NCI-H2081 treated with DMSO at 0.1 percent for 48 hours (cell line): ENCODE measurements around the gene SMARCA2.

Experiments used
- DNase-seq: peaks from one replicate; lab custom pipeline; 2025; lab: John Stamatoyannopoulos, UW

SMARCA2 gene

DNA sequence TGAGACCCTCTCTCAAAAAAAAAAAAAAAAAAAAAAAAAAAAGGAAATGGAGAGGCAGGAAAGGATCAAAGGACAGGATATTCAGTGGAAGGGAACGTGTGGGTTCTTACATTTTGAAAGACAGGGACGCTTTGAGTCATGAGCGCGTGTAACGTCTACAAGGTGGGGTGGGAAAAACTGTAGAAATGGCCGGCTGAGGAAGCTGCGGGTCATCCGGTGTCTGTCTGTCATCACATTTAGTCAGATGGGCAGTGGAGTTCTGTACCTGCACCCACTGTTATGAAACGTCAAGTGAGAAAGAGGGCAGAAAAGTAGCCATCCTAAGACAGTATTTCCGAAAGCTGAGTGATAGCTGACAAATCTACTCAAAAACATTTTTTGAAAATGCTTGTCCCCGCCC lies 159.8 kb downstream of the SMARCA2 start:
- DNase-seq: no peak

GRCh38 chr9:2177121-2177520 lies 162.0 kb downstream of the SMARCA2 start:
- no peak for DNase-seq

DNA sequence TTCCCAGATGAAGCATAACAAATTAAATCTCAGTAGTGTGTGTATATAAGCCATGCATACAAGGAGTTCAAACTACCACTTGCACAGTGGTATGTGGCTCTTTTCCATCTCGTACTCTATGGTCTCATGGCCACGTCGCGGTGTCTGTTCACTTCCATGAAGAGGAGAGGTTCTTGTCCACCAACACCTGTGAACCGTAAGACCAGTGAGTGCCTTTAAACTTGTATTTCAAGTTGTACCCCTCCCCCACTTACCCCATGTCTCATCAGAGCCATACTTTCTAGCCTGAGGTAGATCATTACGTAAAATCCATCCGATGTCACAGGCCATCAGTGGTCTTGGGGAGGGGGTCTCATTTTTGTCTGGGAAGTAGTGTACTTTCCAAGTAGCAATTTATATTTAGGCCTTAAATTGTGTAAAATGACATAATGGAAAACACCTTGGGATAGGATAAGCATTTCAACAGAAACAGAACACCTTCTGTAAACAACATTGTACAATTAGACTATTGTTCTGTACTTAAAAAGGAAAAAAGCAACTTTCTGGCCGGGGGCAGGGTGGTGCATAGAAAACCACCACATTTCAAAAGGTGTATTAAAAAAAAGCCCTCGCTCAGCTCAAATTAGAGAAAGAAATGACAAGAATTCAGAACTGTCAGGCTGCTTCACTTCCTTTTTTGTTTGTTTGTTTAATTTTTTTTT lies 163.0 kb downstream of the SMARCA2 start:
- no peak for DNase-seq

DNA sequence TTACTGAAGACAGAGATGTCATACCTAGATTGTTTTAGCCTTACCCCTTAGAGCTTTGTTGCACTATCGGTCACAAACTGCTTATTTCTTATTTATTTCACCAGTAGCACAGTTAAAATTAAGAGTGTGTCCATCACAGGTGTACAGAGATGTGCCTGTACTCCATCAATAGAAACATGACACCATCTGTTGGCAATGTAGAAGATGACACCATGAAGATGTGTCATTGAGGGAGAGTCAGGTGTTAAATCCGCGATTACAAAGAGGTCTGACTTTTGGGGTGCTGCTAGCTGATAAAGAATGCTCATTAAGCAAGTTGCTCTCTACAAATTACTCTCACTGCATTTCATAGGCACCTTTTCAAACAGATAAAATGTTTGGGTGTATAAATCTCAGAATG lies 164.4 kb downstream of the SMARCA2 start:
- no peak for DNase-seq

- DNase-seq: no peak
Observed at GRCh38 chr9:2180154-2180553, 165.0 kb downstream of the SMARCA2 start.

DNA sequence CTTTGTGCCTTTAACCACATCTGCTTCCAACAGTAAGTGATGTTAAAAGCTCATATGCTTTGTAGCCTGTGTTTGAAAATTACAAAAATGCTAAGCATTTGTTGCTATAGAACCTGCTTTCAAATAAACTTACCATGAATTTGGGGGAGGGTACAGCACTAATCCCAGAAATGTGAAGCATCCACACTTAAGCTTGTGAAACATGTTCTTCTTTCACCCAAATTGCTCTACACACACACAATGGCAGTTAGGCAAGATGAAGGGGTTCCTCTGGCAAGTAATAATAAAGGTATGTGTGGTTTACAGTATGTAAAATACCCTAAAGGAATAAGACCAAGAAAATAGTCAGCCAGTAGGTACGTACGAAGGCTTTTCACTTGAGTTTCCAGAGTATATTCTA lies 165.6 kb downstream of the SMARCA2 start:
- no peak for DNase-seq

GRCh38 chr9:2181792-2182191 lies 166.6 kb downstream of the SMARCA2 start:
- no peak for DNase-seq

DNA sequence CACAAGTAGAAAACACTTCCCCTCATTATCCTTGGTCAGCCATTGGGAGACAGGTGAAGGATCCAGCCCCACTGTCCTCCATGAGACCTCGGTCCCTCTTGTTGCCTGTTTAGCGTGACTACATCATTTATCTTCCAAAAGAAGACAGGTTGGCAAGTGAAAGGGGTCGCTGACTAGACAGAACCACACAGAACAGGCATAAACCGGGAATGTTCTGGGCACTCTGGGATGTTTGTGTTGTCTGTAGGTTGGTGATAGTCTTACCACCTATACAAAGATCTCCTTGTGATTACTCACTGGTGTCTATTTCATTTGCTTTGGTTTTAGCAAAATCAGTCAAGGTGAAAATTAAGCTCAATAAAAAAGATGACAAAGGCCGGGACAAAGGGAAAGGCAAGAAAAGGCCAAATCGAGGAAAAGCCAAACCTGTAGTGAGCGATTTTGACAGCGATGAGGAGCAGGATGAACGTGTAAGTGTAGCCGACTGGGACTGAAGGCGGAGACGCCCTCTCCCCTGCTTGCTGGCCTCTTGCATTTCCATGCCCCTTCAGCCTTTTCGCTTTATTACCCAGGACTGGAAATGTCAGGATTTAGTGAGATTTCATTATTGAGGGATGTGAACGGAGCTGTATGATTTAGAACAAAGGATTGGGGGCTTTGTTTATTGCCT lies 175.9 kb downstream of the SMARCA2 start:
- DNase-seq: no peak

DNA sequence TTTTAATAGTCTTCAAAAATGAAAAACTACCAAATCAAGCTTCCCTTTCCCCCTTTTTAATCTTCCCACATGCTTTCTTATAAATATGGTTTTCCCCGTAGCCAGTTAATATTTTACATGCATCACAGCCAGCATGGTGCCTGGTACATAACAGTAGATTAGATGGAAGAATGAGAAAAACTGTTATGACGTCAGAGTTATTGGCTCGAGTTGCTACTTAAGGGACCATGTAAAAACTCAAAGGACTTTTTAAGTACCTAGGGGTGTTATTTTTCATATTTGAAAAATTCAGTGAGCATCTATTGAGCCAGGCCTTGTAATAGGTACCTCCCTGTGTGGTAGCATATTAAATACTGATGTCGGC lies 176.4 kb downstream of the SMARCA2 start:
- DNase-seq: no peak

DNA sequence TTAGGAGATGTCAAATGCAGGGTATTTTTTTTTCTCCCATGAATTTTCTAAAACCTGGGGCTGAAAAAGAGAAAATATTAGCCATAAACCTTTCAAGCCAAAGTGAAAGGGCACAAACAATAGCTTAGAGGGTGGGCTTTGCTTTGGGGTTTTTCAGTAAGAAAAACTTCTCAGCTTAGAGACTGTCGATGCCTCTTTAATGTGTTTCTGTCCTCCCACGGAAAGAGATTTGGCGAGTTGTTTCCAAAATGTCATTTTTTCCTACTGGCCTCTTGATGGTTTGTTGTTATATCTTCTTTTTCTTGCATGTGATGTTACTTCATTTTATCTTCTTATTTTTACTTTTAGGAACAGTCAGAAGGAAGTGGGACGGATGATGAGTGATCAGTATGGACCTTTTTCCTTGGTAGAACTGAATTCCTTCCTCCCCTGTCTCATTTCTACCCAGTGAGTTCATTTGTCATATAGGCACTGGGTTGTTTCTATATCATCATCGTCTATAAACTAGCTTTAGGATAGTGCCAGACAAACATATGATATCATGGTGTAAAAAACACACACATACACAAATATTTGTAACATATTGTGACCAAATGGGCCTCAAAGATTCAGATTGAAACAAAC lies 177.3 kb downstream of the SMARCA2 start:
- no peak for DNase-seq

DNA sequence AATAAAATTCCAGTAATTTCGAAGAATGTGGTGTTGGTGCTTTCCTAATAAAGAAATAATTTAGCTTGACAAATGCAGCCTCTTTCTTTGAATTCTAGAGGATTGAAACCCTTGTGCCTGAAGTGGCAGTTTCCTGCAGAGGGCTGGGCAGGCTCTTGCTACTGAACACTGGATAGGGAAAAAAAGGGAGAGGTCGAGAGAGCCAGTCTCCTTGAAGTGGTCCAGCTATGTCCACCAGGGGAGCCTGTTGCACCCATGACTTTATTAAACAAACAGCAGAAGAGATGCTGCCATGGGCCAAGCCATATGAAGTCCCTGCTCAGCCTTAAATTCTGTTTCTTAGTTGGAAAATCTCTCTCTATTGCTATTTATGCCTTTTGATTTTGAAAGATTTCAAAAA lies 178.4 kb downstream of the SMARCA2 start:
- no peak for DNase-seq

- DNase-seq: no peak
Observed at GRCh38 chr9:2195211-2195610, 180.1 kb downstream of the SMARCA2 start.

GRCh38 chr9:2196757-2197156 lies 181.6 kb downstream of the SMARCA2 start:
- no peak for DNase-seq

DNA sequence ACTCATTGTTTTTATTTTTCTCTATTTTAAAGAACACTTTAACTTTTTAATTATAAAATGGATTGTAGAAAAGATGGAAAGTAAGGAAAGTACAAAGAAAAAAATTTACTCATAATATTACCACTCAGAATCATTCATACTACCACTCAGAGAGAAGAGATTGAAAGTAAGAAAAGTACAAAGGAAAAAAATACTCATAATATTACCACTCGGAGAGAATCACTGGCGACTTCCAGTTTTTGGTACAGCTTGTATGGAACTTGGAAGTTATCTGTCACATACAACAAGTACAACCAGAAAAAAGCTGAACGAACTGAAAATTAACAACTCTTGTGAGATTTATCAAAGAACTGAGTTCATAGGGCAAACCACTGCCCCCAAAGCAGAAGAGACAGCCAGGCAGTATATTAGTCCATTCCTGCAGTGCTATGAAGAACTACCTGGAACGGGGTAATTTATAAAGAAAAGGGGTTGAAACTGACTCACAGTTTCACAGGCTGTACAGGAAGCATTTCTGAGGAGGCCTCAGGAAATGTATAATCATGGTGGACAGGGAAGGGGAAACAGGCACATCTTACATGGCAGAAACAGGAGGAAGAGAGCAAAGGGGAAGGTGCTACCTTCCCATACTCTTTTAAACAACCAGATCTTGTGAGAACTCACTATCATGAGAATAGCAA lies 183.9 kb downstream of the SMARCA2 start:
- no peak for DNase-seq

GRCh38 chr9:2199999-2200796 lies 185.1 kb downstream of the SMARCA2 start:
- DNase-seq: no peak

GRCh38 chr9:2208465-2208864 lies 193.3 kb downstream of the SMARCA2 start:
- DNase-seq: no peak

DNA sequence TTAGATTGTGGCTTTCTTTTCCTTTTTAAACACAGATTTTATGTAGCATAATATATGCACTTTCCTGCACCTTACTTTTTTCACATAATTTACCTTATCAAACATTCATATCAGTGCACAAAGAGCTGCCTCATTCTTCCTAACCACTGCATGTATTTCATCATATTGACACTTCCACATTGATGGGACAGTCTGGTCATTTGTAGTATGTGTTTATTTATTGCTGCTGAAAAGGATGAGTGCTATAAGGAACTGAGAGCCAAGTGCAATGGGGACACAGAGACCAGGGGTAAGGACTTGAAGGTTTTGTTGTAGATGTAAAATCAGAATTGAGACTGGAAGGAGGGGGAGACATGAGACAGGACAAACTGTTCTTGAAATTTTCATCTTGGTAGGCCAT lies 193.8 kb downstream of the SMARCA2 start:
- DNase-seq: no peak

DNA sequence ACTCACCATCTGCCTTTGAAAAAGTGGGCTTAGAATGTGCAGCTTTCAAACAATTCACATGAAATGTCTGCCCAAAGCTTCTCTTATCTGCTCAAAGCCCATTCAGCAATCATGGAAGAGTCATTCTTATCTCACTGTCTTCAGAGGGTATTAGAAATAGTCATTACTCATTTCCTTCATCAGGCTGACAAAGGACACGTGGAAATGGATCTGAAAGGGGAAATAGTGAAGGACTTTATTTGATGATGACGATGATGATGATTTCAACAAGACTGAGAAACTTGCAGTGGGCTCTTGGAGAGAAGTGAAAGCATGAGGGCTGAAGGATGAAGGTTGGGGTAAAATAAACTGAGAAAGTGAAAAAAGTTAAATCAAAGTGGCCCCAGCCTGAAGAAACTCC lies 194.3 kb downstream of the SMARCA2 start:
- no peak for DNase-seq

GRCh38 chr9:2210201-2210600 lies 195.1 kb downstream of the SMARCA2 start:
- DNase-seq: no peak

- no peak for DNase-seq
Observed at GRCh38 chr9:2213830-2214468, 198.8 kb downstream of the SMARCA2 start.

DNA sequence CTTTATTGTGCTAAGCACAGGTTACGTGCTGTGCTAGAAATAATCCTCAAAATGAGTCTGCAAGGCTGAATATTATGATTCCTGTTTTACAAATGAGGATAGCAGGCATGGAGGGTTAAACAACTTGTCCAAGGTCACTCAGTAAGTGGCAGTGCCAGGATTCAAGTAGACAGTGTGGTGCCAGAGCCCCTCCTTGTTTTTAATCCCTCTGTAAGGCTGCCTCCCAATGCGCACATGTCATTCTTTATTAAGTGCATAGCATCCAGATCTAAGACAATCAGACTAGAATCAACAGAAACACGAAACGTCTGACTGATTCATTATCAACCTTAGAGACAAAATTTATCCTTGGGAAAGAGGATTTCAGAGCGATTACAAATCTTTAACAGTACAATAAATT lies 199.6 kb downstream of the SMARCA2 start:
- no peak for DNase-seq
